Upper lobe of left lung (tissue), 6 donors: Measurements from ENCODE around the gene MAP1S. TPM values are rescaled to one million over a fixed set of nuclear protein-coding genes. Genes with fewer than 3 reads are reported as not detected.
A peak's percentile ranks its signal among the peaks of the same experiment; 100 is the strongest.

Experiments
- ATAC-seq, 2 donors: fragments of 200-7000 bp; cut with Tn5 transposase; one replicate each; pipeline ENCODE4 v1.9.1; 2022; ENCODE audit warnings: mild to moderate bottlenecking in 2 of 2, moderate library complexity in 2 of 2; ENCODE audit not compliant: low FRiP score in 2 of 2
- DNase-seq, 2 donors: peaks; one replicate each; pipeline ENCODE4 v3.0.0-alpha.2; 2019 to 2020
- H3K27ac ChIP-seq, 4 donors: fragments of 200-600 bp; sonication (generic); one replicate each; pipeline ENCODE4 v1.5.1; 2016 to 2019
- H3K27me3 ChIP-seq, 4 donors: fragments of 200-600 bp; sonication (generic); one replicate each; pipeline ENCODE4 v1.5.1; 2017 to 2019
- H3K36me3 ChIP-seq, 4 donors: fragments of 200-600 bp; sonication (generic); one replicate each; pipeline ENCODE4 v1.5.1; 2016 to 2019
- H3K4me1 ChIP-seq, 4 donors: fragments of 200-600 bp; sonication (generic); one replicate each; pipeline ENCODE4 v1.5.1; 2018 to 2019
- H3K4me3 ChIP-seq, 4 donors: fragments of 200-600 bp; sonication (generic); one replicate each; pipeline ENCODE4 v1.5.1; 2017 to 2019; ENCODE audit warnings: mild to moderate bottlenecking in 2 of 4, moderate library complexity in 1 of 4
- H3K9me3 ChIP-seq, 4 donors: fragments of 200-600 bp; sonication (generic); one replicate each; pipeline ENCODE4 v1.5.1; 2018 to 2019
- CTCF ChIP-seq, 6 experiments: fragments of 450-650 bp in 4 of 6; fragments of 200-600 bp in 2 of 6; sonication (generic) in 2 of 6; IDR thresholded peaks; one replicate each; pipeline ENCODE4 v1.5.1; 2016 to 2019; ENCODE audit warnings: antibody characterized with exemption in 6 of 6
- EP300 ChIP-seq, 4 donors: sonication (generic); formaldehyde crosslinking; IDR thresholded peaks; one replicate each; pipeline ENCODE4 v1.5.1; 2017; ENCODE audit warnings: antibody characterized with exemption in 4 of 4, control low read depth in 2 of 4
- POLR2A ChIP-seq, 4 donors: fragments of 450-650 bp; IDR thresholded peaks; one replicate each; pipeline ENCODE4 v1.5.1; 2016 to 2017; ENCODE audit warnings: antibody characterized with exemption in 4 of 4, mild to moderate bottlenecking in 2 of 4
- POLR2AphosphoS5 ChIP-seq, 2 donors: sonication (generic); formaldehyde crosslinking; IDR thresholded peaks; one replicate each; pipeline ENCODE4 v1.5.1; 2017; ENCODE audit warnings: antibody characterized with exemption in 2 of 2
- WGBS, 2 donors: methylation state at CpG; one replicate each; pipeline ENCODE4 v1.1.5; 2017 to 2018; 5-methylcytosine and 5-hydroxymethylcytosine counted together
- total RNA-seq, 6 donors: library from RNA; depleted of rRNA in 4 of 6; stranded (reverse); fragments of >200 nt in 4 of 6; gene quantifications; one replicate each; pipeline versions ENCODE4 v1.1.0 to v1.2.1, GENCODE V29; 2016 to 2021
- donor health status: DM: no; HTN: no; CAD: no; lungs with moderate emphysema.
- donor health status: DM: no; HTN: yes; CAD: no; lungs with severe emphysema.

Gene MAP1S
- total RNA-seq, 6 donors from 2014 or later, result 23.6 to 87.9 (median 63.7) TPM

- Histone ChIP-seq H3K9me3 (no peaks in the 10 kb centered on the region), H3K27ac (no peak overlapping the region), H3K4me3 (no peak overlapping the region), H3K36me3 (no peaks in the 10 kb centered on the region), H3K27me3 (peaks cover 0 to 14% (median 9%) of the 10 kb centered on the region in 4 donors), H3K4me1 (peaks cover 0 to 10% (median 2%) of the 10 kb centered on the region in 4 donors)
- DNase-seq (no peak), ATAC-seq (no peak)
- TF ChIP-seq POLR2AphosphoS5 (IDR thresholded peaks at IDR 0.05), result no peak
- TF ChIP-seq EP300 (IDR thresholded peaks at IDR 0.05), result no peak
- TF ChIP-seq POLR2A (IDR thresholded peaks at IDR 0.05), result no peak
- TF ChIP-seq CTCF (IDR thresholded peaks at IDR 0.05), result no peak
- 75 to 78% methylated on average over 4 of the region's 4 CpGs for WGBS, 2 donors
Observed at GRCh38 chr19:17692566-17692965, 26.7 kb upstream of the MAP1S start.

GRCh38 chr19:17695198-17695597 is 24.1 kb upstream of the MAP1S start:
- 65 to 75% methylated on average over 2 of the region's 2 CpGs for WGBS, 2 donors
- no peaks in the 10 kb centered on the region for H3K4me1 ChIP-seq
- no peak overlapping the region for H3K4me3 ChIP-seq
- TF ChIP-seq EP300 (IDR thresholded peaks at IDR 0.05) (no peak), CTCF (IDR thresholded peaks at IDR 0.05) (no peak), POLR2A (IDR thresholded peaks at IDR 0.05) (no peak), POLR2AphosphoS5 (IDR thresholded peaks at IDR 0.05) (no peak)
- H3K36me3 ChIP-seq, result no peaks in the 10 kb centered on the region
- no peaks in the 10 kb centered on the region for H3K9me3 ChIP-seq
- no peak for DNase-seq
- H3K27ac ChIP-seq, result no peak overlapping the region
- no peaks in the 10 kb centered on the region for H3K27me3 ChIP-seq
- no peak for ATAC-seq

- WGBS, 2 donors, result 46 to 47% methylated on average over 10 to 11 of the region's 11 CpGs
- H3K9me3 ChIP-seq, result no peaks in the 10 kb centered on the region
- no peak overlapping the region for H3K4me3 ChIP-seq
- no peaks in the 10 kb centered on the region for H3K36me3 ChIP-seq
- ATAC-seq, result peak; percentile 73 to 87
- peak; percentile 81 to 89 (median 84) for TF ChIP-seq CTCF (IDR thresholded peaks at IDR 0.05)
- TF ChIP-seq EP300 (IDR thresholded peaks at IDR 0.05), result no peak
- H3K4me1 ChIP-seq, result no peaks in the 10 kb centered on the region
- peak in 1 of 2 donors; percentile 58 for DNase-seq
- no peak overlapping the region for H3K27ac ChIP-seq
- H3K27me3 ChIP-seq, result no peaks in the 10 kb centered on the region
Observed at GRCh38 chr19:17703824-17704463, 15.3 kb upstream of the MAP1S start.

- ATAC-seq (peak in 1 of 2 donors; percentile 44), DNase-seq (no peak)
- Histone ChIP-seq H3K9me3 (no peaks in the 10 kb centered on the region), H3K27me3 (no peaks in the 10 kb centered on the region), H3K4me1 (no peaks in the 10 kb centered on the region), H3K27ac (no peak overlapping the region), H3K36me3 (no peaks in the 10 kb centered on the region), H3K4me3 (no peak overlapping the region)
- TF ChIP-seq CTCF (IDR thresholded peaks at IDR 0.05) (no peak), EP300 (IDR thresholded peaks at IDR 0.05) (no peak), POLR2A (IDR thresholded peaks at IDR 0.05) (no peak), POLR2AphosphoS5 (IDR thresholded peaks at IDR 0.05) (no peak)
- 41 to 51% methylated on average over 11 to 14 of the region's 17 CpGs for WGBS, 2 donors
Observed at GRCh38 chr19:17706750-17707181, 12.5 kb upstream of the MAP1S start.

- Histone ChIP-seq H3K4me3 (no peak overlapping the region), H3K36me3 (no peaks in the 10 kb centered on the region), H3K27ac (no peak overlapping the region), H3K4me1 (peaks cover 0 to 2% (median under 1%) of the 10 kb centered on the region in 4 donors), H3K9me3 (no peaks in the 10 kb centered on the region), H3K27me3 (no peaks in the 10 kb centered on the region)
- TF ChIP-seq POLR2A (IDR thresholded peaks at IDR 0.05) (no peak), CTCF (IDR thresholded peaks at IDR 0.05) (no peak), POLR2AphosphoS5 (IDR thresholded peaks at IDR 0.05) (no peak), EP300 (IDR thresholded peaks at IDR 0.05) (no peak)
- ATAC-seq, result no peak
- WGBS, 2 donors, result 63 to 64% methylated on average over 6 of the region's 6 CpGs
- DNase-seq, result no peak
Observed at GRCh38 chr19:17711851-17712250, 7.4 kb upstream of the MAP1S start.
